ENCODE results near the gene HOXD3.

HOXD3 gene

DNA sequence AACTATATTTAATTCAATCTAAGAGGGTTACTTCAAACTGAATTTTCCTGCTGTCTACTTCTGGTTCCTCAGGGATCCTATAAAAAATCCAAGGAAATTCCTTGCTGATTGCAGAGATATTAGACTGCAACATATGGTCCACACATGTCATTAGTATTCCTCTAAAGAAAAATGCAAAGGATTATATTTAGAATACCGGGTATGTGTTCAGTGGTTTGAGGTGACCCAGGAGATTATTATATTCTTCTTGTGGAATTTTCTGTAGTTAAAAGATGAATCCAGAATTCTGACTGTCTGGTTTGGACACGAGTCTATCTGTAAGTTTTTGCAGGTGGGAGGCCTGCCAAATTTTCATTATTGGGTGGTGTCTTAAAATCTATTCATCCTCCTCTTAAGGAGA lies 49.6 kb downstream of the HOXD3 start:
- Histone ChIP-seq H3K36me3 (no peaks in the 10 kb centered on the region), H3K4me1 (no peaks in the 10 kb centered on the region), H3K9me3 (no peaks in the 10 kb centered on the region), H3K27me3 (no peaks in the 10 kb centered on the region), H3K4me3 (ENCODE audit: low read depth, low read length) (no peak overlapping the region)
- DNase-seq = no peak
- TF ChIP-seq, protein P1, sequence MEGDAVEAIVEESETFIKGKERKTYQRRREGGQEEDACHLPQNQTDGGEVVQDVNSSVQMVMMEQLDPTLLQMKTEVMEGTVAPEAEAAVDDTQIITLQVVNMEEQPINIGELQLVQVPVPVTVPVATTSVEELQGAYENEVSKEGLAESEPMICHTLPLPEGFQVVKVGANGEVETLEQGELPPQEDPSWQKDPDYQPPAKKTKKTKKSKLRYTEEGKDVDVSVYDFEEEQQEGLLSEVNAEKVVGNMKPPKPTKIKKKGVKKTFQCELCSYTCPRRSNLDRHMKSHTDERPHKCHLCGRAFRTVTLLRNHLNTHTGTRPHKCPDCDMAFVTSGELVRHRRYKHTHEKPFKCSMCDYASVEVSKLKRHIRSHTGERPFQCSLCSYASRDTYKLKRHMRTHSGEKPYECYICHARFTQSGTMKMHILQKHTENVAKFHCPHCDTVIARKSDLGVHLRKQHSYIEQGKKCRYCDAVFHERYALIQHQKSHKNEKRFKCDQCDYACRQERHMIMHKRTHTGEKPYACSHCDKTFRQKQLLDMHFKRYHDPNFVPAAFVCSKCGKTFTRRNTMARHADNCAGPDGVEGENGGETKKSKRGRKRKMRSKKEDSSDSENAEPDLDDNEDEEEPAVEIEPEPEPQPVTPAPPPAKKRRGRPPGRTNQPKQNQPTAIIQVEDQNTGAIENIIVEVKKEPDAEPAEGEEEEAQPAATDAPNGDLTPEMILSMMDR (IDR thresholded peaks at IDR 0.05; ENCODE audit: low read depth, low read length) = no peak

DNA sequence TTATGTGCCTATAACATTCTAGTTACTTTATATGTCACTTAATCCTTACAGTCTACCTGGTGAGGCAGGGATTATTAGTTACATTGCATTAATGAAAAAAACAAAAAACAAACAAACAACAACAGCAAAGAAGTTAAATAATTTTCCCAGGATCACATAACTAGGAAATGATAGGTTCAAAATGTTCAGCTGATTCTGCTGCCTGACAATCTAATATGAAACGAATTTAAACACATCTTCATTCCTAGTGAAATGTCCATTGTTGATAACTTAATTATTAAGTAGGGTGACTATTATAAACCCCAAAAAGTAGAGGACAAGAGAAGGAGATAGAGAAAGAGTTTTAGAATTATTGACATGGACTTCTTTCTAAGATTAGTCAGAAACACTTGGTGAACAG lies 54.0 kb downstream of the HOXD3 start:
- DNase-seq = no peak
- Histone ChIP-seq H3K36me3 (no peaks in the 10 kb centered on the region), H3K9me3 (no peaks in the 10 kb centered on the region), H3K27me3 (no peaks in the 10 kb centered on the region), H3K4me1 (no peaks in the 10 kb centered on the region), H3K4me3 (ENCODE audit: low read depth, low read length) (no peak overlapping the region)
- TF ChIP-seq, protein P1 (IDR thresholded peaks at IDR 0.05; ENCODE audit: low read depth, low read length) = no peak

DNA sequence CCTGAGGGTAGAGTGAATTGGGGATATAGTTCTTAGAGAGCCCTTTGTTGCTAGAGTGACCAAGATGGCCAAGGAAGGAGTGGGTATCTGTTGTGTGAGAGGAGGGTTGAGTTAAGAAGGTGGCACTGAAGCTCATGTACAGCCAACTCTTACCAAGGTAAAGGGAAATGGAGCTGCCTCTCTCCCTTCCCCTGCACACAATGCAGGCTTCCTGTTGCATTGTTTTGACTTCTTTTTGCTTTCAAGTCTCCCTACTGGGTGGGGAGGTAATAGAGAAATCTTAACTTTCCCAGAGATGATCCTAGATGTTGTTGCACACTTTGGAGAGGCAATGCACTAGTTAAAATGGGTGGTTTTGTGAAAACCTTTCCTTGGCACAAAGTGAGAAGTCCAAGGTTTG lies 55.2 kb downstream of the HOXD3 start:
- DNase-seq = no peak
- H3K9me3 ChIP-seq = no peaks in the 10 kb centered on the region
- no peaks in the 10 kb centered on the region for H3K27me3 ChIP-seq
- H3K4me3 ChIP-seq (ENCODE audit: low read depth, low read length) = no peak overlapping the region
- H3K4me1 ChIP-seq = no peaks in the 10 kb centered on the region
- no peaks in the 10 kb centered on the region for H3K36me3 ChIP-seq
- TF ChIP-seq, protein P1 (IDR thresholded peaks at IDR 0.05; ENCODE audit: low read depth, low read length) = no peak

- H3K9me3 ChIP-seq = no peaks in the 10 kb centered on the region
- DNase-seq = no peak
- no peaks in the 10 kb centered on the region for H3K36me3 ChIP-seq
Measured at GRCh38 chr2:176213406-176213805, 56.3 kb downstream of the HOXD3 start.

More at GRCh38 chr2:176213406-176213805, 56.3 kb downstream of the HOXD3 start:
- H3K4me1 ChIP-seq = no peaks in the 10 kb centered on the region
- no peaks in the 10 kb centered on the region for H3K27me3 ChIP-seq
- H3K4me3 ChIP-seq (ENCODE audit: low read depth, low read length) = no peak overlapping the region
- TF ChIP-seq, protein P1 (IDR thresholded peaks at IDR 0.05; ENCODE audit: low read depth, low read length) = no peak
